ENCODE data around the gene WAC.
"Not testable (repeated sequence)": the region's sequence is repeated elsewhere in the genome, so short reads cannot be mapped to it uniquely, and the experiment has no call there.

WAC gene

DNA sequence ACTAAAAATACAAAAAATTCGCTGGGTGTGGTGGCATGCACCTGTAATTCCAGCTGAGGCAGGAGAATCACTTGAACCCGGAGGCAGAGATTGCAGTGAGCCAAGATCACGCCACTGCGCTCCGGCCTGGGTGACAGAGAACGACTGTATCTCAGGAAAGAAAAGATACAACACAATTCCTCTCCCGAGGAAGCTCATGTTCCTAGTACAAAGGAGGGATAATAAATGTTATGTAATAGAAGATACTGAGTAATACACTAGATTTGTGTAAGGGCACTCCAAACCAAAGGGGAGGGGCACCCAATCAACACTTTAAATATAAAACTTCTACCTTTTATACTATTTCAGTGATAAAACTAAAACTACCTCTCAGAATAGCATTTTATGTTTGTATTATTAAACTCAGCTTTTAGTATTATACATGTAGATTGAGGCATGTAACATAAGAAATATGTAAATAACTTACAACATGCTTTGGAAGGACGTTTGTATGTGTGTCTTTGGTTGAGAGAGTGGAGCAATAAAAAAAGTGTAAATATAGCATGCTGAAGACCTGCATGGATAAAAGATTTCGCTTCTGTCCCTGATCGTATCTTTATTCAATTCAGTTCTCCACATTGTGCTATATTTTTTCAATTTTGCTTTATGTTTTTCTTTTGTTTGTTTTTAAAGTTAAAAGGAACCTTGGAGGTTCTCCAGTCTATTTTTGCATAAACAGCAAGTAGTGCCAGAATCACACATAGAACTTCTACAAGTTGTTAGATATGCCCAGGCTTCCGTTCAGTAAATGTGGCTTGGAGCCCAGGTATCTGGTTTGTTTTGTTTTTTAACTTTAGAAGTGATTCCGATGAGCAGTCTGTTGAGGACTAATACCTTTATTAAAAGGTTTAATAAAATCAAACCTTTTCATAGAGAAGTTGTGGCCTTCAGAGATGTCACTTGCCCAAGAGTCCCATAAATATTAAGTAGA lies 71.9 kb downstream of the WAC start:
- DNase-seq (ENCODE audit: low read depth in 1 of 2, low spot score in 1 of 2): no peak

DNA sequence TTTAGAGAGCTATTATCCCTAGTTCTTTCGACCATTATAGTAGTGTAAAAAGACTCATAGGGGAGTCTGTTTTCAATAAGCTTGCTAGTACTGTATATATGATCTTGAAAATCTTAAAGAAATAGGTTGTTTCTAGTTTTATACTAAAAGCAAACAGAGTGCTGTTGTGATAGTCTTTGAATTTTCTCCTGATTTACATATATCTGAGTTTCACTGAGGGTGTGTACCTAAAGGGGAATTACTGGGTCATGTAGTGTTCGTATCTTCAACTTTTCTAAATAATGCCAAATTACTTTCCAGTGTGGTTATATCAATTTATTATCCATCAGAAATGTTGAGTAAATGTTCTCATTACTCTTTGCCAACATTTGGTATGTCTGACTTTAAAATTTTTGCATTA lies 73.7 kb downstream of the WAC start:
- no peak for DNase-seq (ENCODE audit: low read depth in 1 of 2, low spot score in 1 of 2)

DNA sequence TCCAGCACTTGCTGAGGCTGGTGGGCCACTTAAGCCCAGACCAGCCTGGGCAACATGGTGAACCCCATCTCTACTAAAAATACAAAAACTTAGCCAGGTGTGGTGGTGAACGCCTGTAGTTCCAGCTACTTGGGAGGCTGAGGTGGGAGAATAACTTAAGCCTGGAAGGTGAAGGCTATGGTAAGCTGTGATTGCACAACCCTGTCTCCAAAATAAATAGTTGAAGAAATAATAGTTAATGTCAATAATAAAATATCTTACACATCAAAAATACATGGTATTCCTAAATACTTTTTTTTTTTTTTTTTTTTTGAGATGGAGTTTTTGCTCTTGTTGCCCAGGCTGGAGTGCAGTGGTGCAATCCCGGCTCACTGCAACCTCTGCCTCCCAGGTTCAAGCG lies 76.7 kb downstream of the WAC start:
- not testable (repeated sequence) for DNase-seq (ENCODE audit: low read depth in 1 of 2, low spot score in 1 of 2)

DNA sequence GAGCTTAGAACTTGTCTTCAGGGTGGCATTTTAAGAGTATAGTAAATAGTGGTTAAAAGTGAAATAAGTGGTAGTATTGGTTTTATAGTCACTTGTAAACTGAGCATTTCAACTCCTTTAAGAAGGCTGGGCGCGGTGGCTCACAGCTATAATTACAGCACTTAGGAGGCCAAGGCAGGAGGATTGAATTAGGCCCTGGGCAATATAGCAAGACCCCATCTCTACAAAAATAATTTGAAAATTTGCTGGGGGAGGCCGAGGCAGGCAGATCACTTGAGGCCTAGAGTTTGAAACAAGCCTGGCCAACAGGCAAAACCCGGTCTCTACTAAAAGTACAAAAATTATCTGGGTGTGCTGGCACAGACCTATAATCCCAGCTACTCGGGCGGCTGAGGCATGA lies 80.0 kb downstream of the WAC start:
- DNase-seq (ENCODE audit: low read depth in 1 of 2, low spot score in 1 of 2): no peak

DNA sequence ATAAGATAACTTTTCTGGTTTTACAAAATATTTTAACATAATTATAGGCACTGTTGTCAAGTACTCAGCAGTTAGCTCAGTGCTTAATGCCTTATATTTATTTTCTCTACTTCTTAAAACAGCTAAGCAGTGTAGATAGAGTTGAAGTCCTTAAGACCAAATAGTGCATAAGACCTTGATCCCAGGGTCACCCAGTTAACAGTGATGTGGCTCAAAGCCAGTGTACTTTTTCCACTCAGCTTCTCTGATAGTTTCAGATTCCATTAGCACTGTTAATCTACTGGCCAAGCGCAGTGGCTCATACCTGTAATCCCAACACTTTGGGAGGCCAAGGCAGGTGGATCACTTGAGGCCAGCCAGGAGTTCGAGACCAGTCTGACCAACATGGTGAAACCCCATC lies 83.6 kb downstream of the WAC start:
- no peak for DNase-seq (ENCODE audit: low read depth in 1 of 2, low spot score in 1 of 2)

DNA sequence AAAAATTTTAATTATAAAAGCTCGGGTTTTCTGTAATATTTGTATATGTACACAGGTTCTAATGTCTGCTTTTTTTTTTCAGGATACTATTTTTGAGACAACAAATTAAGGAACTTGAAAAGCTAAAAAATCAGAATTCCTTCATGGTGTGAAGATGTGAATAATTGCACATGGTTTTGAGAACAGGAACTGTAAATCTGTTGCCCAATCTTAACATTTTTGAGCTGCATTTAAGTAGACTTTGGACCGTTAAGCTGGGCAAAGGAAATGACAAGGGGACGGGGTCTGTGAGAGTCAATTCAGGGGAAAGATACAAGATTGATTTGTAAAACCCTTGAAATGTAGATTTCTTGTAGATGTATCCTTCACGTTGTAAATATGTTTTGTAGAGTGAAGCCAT lies 86.5 kb downstream of the WAC start:
- DNase-seq (ENCODE audit: low read depth in 1 of 2, low spot score in 1 of 2): no peak

DNA sequence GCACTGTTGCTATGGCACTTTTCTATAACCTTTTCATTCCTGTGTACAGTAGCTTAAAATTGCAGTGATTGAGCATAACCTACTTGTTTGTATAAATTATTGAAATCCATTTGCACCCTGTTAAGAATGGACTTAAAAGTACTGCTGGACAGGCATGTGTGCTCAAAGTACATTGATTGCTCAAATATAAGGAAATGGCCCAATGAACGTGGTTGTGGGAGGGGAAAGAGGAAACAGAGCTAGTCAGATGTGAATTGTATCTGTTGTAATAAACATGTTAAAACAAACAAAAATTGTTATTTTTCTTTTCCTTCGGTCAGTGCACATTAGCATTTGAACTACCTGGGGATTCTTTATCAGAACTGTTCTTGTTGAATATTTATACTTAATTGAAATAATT lies 87.3 kb downstream of the WAC start:
- DNase-seq (ENCODE audit: low read depth in 1 of 2, low spot score in 1 of 2): no peak

DNA sequence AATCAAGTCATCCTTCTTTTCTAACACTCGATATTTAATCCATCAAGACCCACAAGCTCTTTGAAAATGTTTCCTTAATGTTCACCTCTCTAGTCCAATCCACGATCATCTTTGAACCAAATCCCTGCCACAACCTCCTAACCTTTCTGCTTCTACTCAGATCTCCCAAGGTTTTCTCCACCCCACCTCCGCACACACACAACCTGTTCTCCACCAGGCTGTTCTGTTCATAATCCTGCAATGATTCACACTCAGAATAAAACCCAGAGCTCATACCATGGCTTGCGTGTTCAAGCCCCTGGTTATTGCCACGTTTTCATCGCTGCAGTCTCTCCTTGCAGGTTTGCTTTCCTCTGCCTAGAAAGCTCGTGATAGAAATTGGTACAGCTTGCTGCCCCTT lies 90.6 kb downstream of the WAC start:
- DNase-seq (ENCODE audit: low read depth in 1 of 2, low spot score in 1 of 2): no peak

DNA sequence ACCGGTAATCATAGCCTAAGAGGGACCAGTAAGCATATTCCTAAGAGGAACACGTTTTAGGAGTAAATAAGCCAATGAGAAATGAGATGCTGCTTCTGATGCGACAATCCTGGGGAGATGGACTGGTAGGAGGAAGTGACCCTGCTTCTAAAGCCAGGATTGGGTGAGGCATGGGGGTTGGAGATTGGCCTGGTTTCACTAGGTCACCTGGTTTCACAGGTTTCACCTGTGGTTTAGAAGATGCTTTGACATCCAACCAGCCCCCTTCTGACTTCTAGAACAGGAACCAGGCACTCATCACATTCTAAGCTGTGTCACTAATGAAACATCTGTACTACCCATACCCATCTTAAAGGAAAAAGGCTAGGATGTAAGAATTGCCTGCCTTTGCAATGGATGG lies 91.4 kb downstream of the WAC start:
- DNase-seq (ENCODE audit: low read depth in 1 of 2, low spot score in 1 of 2): no peak

DNA sequence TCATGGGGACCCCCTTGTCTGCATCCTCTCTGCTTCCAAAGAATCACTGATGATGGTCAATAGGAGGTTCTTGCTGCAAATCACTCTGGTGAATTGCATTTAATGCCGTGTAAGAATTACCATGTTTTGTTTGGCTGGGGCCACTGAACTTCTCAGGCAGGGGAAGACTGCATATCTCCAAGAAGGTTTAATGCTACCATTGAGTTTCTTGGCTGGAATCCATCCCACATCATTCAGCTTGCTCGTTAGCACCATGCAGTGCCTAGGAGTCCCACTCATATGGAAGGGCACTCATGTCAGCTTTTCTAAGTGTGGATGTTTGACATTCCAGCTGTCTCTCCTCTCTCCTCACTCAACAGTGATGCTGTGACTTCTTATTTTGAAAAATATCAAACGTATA lies 94.2 kb downstream of the WAC start:
- no peak for DNase-seq (ENCODE audit: low read depth in 1 of 2, low spot score in 1 of 2)

DNA sequence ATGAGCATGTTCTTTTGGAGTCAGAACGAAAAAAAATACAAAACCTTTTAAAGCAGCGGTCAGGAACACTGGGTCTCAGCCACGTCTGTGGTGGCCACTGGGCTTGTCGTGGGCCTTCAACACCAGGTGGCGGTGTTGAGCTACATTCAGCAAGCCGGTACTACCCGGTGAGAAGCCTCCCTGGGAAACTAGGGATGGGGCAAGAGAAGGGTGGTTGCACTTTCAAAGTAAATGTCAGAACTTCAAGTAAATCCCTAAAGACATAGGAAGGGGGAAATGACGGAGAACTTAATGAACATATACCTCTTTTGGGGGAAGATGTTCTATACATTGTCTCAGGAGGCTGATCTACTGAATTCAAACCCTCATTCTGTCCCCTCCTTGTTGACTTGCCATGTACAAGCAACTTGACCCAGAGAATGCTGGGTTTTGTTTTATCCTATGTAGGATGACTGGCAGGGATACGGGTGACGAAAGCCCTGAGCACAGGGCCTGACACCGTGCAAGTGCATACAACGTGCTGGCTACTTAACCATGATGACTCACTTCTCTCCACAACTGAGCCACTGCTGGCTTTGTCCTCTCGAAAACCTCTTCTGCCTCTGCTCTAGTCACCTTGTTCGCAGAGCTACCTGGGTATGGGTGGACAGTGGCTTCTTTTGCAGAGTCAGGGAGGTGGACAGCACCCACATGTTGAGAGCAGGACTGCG lies 95.4 kb downstream of the WAC start:
- DNase-seq (ENCODE audit: low read depth in 1 of 2, low spot score in 1 of 2): peak; percentile 23 to 42

DNA sequence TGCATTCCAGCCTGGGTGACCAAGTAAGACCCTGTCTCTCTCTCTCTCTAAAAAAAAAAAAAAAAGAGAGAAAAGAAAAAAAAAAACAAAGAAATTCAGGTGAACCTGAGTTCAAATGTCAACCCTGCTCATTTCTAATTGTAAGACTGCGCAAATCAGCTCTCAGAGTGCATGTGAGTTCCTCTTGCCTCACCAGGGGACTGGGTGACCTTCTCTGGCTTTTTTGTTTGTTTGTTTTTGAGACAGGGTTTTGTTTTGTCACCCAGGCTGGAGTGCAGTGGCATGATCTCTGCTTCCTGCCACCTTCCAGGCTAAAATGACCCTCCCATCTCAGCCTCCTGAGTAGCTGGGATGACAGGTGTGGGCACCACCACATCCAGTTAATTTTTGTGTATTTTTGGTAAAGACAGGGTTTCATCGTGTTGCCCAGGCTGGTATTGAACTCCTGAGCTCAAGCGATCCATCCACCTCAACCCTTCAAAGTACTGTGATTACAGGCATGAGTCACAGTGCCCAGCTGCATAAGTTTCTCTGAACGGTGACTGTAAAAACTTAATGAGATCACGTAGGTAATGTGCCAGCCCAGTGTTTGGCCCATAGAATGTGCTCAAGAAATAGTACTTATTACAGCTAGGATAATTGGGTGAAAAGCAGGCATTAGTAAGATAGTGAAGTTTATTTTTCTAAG lies 99.1 kb downstream of the WAC start:
- DNase-seq (ENCODE audit: low read depth in 1 of 2, low spot score in 1 of 2): no peak

DNA sequence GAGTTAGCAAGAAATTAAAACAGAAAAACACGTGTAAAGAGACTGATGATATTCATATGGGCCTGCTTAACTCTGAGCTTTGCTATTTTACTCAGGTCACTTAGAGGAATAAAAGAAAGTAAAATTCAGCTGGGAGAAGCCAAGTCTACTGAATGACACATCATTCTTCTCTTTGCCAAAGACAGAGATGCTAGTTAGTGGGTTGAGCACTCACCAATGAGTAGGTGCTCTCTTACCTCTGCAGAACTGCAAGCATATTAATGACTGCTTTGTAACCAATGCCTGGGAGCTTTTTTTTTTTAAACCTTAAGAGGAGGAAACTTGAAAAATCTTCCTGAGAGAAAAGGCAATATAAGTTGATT lies 99.6 kb downstream of the WAC start:
- DNase-seq (ENCODE audit: low read depth in 1 of 2, low spot score in 1 of 2): no peak

DNA sequence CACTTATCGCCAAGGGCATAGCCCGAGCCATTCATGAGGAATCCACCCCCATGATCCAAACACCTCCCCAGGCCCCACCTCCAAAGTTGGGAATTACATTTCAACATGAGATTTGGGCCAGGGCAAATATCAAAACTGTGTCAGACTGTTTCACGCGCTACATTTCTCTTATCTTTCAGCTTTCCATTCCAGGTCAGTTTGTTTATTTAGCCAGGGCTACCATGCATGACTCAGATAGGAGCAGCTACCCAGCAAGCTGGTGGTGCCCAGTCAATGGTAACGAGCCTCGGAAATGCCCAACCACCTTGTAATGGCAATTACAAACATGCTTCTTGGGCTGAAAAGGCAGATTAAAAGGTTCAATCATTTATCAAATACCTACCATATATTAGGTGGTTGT lies 100.8 kb downstream of the WAC start:
- DNase-seq (ENCODE audit: low read depth in 1 of 2, low spot score in 1 of 2): no peak

DNA sequence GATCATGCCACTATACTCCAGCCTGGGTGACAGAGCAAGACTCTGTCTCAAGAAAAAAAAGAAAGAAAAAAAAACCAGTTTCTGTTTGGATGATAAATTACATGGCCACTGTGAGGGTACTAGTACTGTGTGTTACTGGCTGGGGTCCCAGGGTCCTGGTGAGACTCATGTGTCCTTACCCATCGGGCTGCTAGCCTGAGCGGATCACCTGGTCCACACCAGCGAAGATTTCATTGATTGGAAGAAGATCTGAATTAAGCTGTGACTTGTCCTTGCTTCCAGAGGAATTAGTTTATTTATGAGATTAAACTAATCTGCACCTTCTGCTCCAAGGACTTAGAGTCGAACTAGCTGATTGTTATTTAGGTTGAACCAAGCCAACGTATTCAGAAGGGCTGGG lies 104.4 kb downstream of the WAC start:
- no peak for DNase-seq (ENCODE audit: low read depth in 1 of 2, low spot score in 1 of 2)

DNA sequence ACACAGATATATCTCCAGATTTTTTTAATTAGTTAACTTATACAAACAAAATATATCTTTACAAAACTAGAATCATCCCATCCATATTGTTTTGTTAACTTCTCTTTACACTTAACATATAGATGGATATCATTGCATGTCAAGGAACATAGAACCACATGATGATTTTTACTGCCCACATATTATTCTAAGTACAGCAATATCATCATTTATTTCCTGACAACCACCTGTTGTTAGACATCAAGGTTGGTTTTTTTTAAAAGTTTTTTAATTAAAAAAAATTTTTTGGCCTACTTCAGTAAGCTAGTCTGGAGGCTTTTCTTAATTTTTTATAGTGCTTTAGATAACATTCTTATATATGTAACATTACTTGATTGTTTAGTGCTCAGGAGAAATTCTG lies 105.5 kb downstream of the WAC start:
- no peak for DNase-seq (ENCODE audit: low read depth in 1 of 2, low spot score in 1 of 2)

DNA sequence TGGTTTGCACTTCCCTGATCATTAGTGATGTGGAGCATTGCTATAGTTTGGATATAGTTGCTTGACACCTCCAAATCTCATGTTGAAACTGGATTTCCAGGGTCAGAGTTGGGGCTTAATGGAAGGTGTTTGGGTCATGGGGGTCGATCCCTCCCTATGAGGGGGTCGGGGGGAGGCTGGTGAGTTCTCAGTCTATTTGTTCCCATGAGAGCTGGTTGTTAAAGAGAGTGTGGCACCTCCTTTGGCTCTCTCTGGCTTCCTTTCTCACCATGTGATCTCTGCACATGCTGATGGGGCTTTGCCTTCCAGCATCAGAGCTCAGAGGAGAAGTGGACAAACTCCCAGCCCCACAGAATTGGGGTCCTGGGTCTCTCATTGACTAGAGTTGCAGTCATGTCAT lies 107.6 kb downstream of the WAC start:
- no peak for DNase-seq (ENCODE audit: low read depth in 1 of 2, low spot score in 1 of 2)

DNA sequence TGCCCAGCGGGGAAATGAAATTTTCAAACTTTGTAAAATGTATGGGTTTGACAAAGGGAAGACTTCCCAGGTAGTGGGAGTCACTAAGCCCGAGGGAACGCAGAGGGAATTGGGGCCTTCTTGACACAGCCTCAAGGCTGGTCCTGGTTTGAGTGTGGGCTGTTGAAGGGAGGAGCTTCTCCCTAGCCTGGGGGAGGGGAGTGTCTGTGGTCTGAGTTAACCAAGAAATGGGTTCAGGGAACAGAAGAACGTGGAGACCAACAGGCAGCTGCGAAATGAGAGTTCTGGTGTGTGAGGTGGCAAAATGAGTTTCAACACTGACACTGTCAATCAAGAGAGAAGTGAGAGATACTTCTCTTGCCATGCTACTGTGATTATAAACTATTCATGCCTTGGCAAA lies 111.7 kb downstream of the WAC start:
- DNase-seq (ENCODE audit: low read depth in 1 of 2, low spot score in 1 of 2): no peak

DNA sequence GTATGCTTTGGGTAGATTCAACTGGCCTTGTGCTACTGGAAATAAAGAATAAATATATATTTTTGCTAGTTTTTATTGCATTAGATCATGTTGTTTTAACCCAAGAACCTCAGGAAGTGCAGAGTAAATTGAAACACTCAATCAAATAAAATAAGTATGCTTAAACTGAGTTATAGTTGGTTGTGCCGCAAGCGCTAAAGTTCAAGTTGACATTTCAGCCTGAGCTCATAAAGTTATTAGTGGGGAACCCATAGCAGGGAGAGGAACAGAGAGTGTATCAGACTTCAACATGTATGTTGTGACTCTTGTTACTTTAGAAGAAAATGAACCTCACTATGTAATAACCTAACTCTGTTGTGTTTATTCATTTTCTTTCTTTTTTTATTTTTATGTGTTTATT lies 119.2 kb downstream of the WAC start:
- no peak for DNase-seq (ENCODE audit: low read depth in 1 of 2, low spot score in 1 of 2)

DNA sequence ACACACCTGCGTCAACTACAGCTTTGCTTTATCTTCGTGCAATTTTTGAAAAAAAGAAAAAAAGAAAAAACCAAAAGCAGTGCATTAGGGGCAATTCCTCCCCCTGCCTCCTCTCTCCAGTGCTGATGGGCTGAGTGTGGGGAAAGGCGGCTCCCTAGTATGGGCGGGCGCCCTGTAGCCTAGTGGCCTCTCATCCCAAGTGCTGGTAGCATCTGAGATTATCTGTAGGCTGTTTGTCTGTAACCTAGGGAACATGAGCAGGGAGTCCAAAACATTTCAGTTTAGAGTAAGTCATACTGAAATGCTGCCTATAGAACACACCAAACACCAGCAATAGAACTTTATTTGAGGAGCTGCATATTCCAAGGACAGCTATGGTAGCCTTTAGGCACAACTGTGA lies 119.8 kb downstream of the WAC start:
- DNase-seq (ENCODE audit: low read depth in 1 of 2, low spot score in 1 of 2): no peak

DNA sequence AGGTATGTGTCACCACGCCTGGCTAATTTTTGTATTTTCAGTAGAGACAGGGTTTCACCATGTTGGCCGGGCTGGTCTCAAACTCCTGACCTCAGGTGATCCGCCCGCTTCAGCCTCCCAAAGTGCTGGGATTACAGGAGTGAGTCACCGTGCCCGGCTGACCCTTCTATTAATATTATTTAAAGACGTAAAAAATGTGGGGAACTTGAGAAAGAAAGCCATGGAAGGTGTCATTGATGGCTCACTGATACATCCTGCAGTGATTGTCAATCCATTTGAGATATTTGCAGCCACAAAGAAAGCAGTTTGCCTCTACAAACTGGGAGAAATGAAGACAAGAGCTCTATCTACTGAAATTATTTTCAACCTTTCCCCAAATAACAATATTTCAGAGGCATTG lies 125.9 kb downstream of the WAC start:
- not testable (repeated sequence) for DNase-seq (ENCODE audit: low read depth in 1 of 2, low spot score in 1 of 2)

DNA sequence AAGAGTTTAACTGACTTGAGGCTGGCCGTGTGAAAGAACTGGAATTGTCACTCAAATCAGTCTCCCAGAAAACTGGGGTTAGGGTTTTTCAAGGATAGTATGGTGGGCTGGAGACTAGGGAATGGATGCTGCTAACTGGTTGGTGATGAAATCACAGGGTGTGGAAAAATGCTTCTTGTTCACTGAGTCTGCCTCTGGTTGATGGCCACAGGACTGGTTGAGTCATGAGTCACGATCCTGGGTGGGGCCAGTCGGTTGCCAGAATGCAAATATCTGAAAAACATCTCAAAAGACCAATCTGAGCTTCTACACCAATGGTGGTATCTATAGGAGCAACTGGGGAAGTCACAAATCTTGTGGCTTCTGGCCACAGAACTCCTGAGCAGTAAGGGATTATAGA lies 128.1 kb downstream of the WAC start:
- DNase-seq (ENCODE audit: low read depth in 1 of 2, low spot score in 1 of 2): no peak

Data from activated CD4-positive, alpha-beta T cell treated with anti-CD3 and anti-CD28 coated beads, Interleukin-2, amount 50 U/mL, for 24 hours (primary cell).